Hematopoietic multipotent progenitor cell treated with erythropoietin and hydrocortisone succinate and interleukin-3 and kit ligand, for 15 days (in vitro differentiated cells): ENCODE results near the gene TGFA.

Source experiments
- DNase-seq: peaks from one replicate; pipeline ENCODE4 v3.0.0-alpha.2; 2015; ENCODE audit warnings: low spot score

TGFA gene

DNA sequence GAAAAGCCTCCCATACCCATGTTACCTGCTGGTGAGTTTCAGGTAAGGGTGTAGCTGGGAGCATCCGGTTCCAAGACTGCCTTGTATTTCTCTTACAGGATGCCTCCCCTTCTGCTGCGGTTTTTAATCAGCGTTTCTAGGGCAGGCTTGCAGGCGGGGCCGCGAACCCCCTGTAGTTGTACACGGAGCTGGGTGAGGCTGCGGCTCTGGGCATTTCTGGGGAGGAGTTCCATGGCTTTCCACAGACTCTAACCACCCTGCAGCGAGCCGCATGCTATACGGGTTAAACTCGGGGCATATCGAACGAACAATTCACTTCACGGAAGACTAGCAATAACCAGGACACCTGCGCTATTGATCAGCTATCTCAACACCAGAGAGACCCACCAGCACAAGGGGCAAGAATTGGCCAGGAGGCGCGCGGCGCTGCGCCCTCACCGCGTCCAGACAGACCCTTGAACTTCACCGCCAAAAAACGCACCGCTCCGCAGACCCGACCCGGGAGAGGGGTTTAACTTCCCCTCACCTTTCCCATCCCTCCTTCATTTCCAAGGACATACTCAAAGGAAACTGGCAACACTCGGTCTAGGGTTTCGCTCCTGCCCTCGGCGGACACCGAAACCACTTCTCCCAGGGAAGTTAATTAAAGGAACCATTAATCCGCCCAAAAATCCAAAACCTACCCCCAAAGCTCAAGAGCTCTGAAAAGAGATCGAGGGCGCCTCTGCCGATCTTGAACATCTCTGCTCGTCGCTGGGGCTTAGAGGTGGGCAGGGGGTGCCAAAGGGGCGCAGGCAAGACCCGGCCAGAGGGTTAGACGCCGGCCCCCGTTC lies 909 bp downstream of the TGFA start:
- no peak for DNase-seq

DNA sequence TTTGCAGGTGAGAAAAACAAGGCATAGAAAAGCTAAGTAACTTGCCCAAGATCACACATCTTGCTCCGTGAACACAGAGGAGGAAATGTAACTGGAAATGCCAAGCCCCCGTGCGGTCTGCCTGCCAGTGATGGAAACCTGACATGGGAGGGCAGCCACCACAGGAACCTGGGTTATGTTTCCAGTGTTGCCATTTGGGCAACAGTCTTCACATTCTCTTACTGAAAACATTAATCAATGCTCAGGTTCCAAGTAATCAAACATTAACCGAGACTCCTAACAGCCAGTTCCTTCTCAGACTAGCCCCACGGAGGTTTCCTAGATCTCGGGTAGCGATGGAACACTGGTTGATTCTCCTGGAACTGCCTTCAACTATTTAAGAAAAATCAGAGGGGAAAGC lies 2.5 kb downstream of the TGFA start:
- no peak for DNase-seq

DNA sequence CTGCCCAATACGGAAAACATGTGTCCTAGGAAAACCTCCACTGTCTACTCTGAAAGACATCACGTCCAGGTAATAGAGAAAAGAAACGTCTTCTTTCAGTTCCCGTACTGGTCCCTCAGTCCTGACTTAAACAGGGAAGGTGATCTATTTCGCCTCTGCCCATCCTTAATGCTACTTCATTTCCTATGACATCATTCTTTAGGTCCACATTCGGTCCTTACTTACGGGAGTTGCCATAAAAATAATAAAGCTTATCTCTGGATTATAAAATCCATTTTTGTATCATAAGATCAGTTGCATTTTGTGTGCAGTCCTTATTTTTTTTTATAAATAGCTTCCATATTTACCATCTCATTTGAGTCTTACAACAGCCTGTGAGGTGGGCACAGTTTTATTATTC lies 3.7 kb downstream of the TGFA start:
- no peak for DNase-seq

DNA sequence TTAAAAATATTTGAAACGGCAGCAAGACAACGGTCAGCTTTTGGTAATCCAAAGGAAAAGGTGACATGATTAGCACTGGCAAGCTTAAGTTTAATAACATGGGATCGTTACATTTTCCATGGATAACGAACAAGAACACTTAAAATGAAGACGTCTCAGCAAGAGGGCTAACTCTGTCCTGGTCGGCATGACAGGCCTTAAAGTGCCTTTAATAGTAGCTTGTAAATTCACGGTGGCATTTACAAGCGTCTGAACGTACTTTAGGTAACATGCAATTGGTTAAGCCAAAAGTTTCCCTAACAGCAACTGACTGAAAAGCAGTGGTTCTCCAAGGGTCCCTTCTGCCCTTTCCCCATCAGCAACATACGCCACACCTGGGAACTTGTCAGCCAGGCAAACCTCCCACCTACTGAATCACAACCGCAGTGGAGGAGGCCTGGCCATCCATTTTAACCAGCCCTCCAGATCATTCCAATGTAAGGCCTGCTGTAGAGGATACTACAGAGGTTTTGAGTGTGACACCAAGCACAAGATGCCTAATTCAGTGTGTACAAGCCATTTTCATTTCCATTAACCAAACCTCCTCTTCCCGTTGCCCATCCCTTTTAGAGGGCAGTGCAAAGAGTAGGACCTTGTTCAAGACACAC lies 4.4 kb downstream of the TGFA start:
- no peak for DNase-seq

DNA sequence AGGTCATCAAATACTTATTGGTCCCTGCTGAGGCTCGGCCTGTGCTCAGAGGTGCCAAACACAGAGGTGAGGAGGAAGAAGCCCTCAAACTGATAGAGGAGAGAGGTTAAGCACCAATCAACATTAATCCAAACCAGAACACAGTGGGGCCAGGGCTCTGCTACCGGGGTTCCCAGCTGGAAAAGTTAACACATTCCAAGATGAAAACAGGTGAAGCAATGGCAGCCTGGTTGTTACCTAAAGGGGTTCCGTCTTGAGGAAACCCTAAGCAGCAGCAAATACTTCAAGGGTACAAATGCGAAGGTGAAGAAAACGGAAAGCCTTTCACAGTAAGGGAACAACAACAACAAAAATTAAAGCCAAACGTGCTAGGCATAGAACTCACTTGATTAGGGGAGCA lies 5.4 kb downstream of the TGFA start:
- DNase-seq = no peak

DNA sequence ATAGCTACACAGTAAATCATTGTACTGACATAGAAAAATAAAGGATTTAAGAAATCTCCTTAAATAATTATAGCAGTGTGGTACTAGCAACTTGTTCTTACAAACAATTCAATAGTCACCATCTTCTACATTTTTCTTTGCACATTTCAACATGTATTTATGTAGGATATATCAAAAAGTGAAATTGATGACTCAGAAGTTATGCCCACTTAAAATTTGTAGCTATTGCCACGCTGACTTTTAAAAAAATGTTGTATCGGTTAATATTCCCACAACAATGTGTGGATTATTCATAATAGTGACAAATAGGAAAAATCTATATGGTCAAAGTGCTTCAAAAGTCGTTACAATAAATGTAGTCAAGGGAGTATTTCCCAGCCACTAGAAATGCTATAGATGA lies 6.7 kb downstream of the TGFA start:
- DNase-seq = no peak

DNA sequence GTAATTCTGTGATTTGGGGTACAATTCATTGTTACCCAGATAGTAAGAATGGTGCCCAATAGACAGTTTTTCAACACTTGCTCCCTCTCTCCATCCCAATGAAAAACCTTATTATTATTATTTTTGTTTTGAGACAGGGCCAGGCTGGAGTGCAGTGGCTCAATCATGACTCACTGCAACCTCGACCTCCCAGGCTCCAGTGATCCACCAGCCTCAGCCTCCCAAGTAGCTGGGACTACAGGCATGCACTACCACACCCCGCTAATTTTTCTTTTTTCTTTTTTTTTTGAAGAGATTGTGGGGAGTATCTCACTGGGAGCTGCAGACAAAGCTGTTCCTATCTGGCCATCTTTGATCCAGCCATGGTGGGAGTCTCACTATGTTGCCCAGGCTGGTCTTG lies 7.2 kb downstream of the TGFA start:
- DNase-seq = no peak

DNA sequence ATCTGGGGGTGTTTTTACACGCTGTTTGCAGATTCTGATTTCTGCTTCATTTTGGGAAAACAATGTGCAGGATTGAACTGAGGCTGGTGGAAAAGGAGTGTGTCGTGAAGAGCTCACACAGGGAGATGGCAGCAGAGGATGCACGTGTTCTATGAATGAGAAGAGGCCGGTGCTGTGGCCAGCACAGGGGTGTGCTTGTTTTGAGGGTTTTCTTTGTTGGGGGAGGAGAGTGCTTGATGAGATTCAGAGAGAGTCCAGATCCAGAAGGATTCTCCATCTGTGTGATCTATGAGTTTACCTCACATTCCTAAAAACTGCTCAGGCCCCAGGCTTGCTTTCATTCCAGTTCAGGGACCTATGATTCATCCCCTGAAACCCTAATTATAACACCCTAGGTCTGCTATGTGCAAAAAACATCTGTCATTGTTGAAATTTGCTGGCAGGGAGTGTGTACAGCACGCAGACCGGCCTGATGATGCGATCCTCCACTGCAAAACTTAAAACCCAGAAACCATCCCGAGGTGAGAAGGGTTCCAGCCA lies 12.1 kb downstream of the TGFA start:
- no peak for DNase-seq

DNA sequence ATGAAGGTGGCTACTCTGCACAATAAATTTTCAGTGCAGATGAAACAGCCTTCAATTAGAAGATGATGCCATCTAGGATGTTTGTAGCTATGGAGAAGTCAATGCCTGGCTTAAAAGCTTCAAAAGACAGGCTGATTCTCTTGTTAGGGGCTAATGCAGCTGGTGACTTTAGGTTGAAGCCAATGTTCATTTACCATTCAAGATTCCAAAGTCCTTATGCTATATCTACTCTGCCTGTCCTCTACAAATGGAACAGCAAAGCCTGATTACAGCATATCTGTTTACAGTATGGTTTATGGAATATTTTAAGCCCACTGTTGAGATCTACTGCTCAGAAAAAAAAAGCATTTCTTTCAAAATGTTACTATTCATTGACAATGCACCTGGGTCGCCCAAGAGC lies 15.8 kb downstream of the TGFA start:
- DNase-seq = no peak

DNA sequence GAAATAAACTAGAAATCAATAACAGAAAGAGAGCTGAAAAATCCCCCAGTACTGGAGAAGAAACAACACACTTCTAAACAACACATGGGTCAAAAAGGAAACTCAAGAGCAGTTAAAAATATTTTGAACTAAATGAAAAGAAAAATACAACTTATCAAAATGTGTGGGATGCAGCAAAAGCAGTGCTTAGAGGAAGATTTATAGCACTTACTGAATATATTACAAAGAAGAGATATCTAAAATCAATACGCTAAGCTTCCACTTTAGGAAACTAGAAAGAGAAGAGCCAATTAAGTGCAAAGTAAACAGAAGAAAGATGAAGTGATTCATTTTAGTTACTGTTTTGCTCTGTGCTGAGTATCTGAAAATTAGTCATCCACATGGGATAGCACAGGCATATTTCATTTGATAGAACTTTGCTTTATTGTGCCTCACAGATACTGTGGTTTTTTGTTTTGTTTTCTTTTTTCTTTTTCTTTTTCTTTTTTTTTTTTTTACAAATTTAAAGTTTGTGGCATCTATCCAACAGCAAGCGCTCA lies 17.0 kb downstream of the TGFA start:
- no peak for DNase-seq

DNA sequence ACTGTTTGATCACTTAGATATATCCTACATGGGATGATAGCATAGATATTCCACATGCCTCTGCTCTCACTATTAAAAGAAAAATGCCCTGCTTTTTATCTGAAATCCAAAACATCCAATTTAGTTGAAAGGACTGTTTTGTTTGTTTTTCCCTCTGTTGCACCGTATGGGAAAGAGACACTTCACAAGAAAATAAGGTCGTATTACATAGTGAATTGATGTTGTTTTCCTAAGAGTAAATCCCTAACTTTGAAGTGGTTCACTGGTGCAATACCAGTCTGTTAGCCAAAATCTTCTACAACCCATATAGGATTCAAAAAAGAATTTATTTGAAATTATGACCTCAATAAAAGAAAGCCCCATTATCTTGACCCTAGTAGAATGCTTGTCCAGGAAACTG lies 18.1 kb downstream of the TGFA start:
- DNase-seq = no peak

DNA sequence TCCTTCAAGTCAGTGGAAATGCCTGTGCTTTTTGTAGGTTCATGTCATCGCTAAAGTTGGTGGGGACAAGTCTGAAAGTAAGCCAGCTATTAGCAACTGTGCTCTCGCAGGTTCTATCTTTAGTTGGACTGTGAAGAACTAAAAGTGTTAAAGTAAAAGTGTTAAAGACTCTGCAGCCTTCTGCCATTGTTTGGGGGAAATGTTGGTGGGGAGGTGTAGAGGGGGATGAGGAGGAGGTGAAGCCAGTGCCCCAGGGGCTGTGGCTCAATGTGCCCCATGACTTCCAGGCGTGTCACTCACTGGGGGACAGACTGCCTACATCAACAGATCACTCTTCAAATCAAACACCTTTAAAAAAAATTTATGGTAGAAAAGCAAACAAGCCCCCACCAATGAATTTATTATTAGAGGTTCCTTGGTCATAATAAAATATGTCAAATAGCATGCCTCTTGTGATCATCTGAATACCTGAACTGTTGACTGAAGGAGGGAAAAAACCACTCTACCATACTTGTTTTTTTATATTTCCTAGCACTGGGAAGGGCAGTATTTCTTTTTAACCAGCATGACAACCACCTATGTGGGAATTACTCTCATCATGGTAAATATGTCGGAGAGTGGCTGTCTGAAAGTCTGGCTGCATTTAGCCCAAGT lies 19.3 kb downstream of the TGFA start:
- no peak for DNase-seq

DNA sequence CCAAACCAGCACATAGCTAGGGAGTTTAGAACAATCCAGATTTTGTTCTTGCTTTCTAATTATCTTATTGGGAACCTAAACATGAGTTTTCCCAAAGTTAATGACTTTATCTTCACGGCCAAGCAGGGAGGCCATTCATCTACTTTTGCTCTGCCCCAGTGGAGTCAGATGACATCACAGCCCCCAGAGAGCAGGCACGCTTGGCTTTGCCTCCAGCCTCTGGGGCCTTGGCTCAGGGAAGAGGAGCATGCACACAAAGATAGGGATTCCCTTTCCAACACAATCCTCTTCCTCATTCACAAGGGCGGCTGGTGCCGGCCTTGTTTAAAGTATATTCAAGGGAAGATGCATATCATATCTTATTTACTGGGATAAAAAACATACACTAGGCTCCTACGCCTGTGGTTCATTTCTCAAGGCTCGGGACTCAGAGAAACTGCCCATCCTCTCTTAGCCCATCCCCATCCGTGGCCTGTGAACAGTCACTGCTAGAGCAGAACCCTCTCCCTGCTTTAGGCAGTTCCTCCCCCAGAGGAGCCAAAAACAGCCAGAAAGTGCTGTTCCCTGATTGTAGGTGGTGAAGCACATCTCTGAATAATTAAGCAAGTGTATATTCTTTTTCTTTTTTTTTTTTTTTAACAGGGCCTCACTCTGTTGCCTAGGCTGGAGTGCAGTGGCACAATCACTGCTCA lies 21.2 kb downstream of the TGFA start:
- DNase-seq = no peak

DNA sequence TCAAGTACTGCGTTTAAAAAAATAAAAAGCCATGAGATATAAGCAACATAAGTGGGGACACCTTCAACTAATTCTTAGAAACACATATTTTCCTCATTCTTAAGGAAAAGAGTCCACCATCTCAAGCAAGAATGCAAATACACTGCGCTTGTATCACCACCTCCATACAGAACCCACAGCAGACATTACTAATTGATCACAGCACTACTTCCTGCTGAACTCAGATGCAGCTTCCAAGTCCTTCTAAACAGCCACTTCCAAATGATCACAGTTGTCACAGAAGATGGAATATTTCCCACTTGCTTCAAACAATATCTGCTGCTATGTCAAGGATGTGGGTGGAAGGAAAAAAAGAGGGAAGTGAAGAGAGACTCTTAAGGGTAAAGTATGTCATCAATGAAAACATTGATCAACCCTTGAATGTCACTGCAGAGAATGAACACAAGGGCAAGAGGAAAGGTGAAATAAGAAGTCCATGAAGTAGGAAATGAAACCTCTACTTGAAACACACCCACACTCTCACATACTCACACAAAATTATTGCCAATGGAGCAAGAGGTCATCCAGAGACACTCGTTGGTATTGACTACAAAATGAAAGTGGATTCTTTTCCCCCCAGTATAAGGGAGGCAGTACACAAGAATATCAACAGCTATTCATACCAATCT lies 22.1 kb downstream of the TGFA start:
- DNase-seq = no peak

DNA sequence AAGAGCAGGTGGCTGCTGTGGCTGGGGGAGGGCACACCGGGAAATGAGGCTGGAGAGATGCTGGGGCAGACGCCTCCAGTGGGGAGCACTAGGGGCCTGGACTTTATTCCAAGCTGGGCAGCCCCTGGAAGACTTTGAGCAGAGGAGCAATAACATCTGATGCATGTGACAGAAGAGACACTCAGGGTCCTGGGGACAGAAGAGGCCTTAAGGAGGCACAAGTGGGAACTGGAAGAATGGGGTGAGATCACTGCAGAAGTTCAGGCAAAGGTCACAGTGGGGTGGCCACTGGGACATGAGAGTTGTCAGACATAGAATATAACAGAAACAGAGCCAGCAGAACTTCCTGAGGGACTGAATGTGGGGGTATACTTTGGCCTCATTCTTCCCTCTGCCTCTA lies 24.0 kb downstream of the TGFA start:
- DNase-seq = no peak

DNA sequence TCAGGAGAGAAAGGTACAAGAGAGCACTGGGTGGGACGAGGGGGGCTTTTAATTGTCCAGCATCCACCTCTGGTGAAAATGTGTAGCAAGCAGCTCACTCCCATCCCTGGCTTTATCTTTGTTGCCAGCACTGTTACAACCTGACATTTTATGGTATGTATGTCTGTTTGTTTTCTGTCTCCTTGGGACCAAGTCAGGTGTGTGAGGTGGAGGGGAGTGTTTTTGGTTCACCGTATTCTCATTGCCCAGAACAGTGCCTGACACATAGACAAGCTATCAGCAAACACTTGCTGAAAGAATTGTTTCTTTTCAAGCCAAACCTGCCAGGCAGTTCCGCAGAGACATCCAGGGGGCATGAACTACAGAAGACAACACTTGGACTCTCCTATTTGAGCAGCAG lies 24.7 kb downstream of the TGFA start:
- no peak for DNase-seq

DNA sequence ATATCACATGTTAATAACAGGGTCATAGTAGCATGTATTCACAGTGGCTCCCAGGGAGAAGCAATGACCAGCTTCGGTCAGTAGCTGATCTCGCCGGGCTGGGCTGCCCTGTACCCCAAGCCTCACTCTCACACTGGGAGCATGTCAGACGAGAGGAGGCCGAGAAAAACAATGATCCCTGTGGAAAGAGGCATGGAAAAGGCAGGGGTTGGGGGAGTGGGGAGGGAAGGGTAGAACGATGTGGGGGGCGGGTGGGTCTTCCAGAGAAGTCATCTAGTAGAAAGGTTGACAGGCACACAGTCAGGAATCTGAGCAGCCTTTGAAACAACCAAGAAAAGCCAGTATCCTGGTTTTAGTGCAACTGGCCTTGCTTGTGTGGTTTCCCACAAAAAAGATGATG lies 25.4 kb downstream of the TGFA start:
- no peak for DNase-seq

DNA sequence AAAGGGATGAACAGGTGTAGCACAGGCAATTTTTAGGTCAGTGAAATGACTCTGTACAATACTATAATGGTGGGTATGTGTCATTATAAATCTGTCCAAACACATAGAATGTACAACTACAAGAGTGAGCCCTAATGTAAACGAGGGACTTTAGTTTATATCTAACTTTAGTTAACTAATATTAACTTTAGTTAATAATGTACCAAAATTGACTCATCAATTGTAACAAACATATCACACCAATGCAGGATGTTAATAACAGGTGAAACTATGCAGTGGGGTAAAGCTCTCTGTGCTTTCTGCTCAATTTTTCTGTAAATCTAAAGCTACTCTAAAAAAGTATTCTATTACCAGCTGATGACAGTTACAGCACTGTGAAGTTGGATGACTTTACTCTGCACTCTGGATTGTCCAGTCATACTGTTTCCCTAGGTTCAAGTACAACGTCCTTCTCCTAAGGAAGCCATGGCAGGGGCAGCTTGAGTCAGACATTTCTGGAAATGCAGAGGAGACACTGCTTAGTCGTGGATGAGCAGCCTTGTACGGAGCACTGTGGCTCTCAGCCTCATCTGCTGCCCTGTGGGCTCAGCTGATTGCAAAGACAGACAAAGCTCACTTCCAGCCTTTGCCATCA lies 26.1 kb downstream of the TGFA start:
- no peak for DNase-seq

DNA sequence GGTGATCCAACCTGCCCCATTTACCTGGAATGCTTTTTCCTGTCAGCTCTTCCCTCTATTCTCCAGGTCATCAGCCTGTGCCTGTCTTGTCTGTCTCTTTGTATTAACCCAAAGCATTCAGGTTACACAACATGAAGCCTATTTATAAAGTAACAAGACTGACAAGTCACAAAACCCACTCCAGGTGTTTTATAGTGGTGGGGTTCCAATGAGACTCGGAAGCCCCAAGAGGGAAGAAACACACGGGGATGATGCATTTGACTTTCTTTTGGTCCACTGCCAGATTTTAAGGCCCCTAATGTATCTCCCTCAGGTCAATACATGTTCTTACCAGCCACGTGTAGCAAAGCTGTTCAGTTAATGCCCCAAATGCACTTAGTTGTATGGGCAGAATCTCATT lies 27.5 kb downstream of the TGFA start:
- no peak for DNase-seq

DNA sequence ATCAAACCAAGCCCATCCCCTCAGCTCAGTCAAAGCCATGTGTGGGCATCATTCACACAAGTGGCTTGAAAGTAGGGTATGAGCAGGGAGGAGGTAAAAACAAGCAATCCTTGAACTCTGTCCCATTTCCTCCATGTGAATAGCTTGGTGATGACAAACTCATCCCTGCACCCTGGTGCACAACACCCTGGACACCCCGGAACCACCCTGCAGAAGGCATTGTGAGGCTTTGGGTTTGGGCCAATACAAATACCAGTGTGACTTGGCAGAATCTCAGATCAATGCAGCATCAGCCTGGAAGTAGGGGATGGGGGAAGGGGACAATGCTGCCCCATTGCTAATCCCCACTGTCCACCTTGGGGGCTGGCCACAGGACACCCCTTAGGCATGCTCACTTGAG lies 28.6 kb downstream of the TGFA start:
- DNase-seq = no peak
